ENCODE data around the gene KRTAP10-5.

The KRTAP10-5 gene

DNA sequence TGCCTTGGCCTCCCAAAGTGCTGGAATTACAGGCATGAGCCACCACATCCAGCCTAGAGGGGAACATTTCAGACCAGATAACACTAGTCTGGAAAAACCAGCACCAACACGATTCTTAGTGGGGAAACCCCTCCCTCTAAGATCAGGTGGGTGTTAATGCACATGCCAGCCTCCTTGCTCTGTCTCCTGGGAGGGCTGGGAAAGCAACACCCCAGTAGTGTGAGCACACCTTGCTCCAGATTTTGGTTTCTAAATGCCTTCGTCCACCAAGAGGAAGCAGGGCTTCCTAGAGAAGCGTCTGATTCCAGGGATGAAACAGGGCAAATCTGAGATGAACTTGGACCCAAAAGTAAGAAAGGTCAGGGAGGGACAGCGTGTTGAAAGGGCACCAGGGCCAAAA, 9.1 kb downstream of the KRTAP10-5 start:
- no peak for DNase-seq (ENCODE audit: low spot score)
- TF ChIP-seq, protein P1, sequence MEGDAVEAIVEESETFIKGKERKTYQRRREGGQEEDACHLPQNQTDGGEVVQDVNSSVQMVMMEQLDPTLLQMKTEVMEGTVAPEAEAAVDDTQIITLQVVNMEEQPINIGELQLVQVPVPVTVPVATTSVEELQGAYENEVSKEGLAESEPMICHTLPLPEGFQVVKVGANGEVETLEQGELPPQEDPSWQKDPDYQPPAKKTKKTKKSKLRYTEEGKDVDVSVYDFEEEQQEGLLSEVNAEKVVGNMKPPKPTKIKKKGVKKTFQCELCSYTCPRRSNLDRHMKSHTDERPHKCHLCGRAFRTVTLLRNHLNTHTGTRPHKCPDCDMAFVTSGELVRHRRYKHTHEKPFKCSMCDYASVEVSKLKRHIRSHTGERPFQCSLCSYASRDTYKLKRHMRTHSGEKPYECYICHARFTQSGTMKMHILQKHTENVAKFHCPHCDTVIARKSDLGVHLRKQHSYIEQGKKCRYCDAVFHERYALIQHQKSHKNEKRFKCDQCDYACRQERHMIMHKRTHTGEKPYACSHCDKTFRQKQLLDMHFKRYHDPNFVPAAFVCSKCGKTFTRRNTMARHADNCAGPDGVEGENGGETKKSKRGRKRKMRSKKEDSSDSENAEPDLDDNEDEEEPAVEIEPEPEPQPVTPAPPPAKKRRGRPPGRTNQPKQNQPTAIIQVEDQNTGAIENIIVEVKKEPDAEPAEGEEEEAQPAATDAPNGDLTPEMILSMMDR (IDR thresholded peaks at IDR 0.05; ENCODE audit: extremely low read depth, missing control alignments), result no peak

DNA sequence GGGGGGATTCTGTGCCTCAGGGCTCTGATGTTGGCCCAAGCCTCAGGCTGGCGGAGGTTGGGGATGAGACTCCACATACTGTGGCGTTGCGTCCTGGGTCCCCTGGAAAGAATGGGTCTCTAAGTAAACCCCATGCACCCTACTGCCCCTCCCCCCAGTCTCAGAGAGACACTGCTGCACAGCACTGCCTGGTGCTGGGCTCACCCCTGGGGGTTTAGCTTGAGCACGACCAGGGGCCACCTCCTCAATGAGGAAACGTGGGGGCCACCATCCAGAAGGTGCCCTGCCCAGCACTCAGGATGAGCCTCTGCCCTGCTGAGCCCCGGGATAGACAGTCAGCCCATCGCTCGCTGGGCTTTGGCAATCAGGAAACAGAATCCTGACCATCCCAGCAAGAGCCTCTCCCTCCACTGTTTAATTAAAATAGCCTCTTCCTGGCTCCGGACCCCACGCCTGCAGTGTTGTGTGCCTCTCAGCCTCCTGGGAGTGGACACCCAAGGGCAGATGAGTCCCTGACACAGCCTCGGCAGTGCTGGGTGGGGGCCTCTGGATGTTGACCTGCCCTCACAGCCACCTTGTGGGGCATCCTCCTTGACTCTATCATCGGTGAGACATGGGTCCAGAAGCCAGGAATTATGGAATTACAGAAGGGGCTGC, 10.4 kb downstream of the KRTAP10-5 start:
- TF ChIP-seq, protein P1 (IDR thresholded peaks at IDR 0.05; ENCODE audit: extremely low read depth, missing control alignments), result no peak
- no peak for DNase-seq (ENCODE audit: low spot score)

DNA sequence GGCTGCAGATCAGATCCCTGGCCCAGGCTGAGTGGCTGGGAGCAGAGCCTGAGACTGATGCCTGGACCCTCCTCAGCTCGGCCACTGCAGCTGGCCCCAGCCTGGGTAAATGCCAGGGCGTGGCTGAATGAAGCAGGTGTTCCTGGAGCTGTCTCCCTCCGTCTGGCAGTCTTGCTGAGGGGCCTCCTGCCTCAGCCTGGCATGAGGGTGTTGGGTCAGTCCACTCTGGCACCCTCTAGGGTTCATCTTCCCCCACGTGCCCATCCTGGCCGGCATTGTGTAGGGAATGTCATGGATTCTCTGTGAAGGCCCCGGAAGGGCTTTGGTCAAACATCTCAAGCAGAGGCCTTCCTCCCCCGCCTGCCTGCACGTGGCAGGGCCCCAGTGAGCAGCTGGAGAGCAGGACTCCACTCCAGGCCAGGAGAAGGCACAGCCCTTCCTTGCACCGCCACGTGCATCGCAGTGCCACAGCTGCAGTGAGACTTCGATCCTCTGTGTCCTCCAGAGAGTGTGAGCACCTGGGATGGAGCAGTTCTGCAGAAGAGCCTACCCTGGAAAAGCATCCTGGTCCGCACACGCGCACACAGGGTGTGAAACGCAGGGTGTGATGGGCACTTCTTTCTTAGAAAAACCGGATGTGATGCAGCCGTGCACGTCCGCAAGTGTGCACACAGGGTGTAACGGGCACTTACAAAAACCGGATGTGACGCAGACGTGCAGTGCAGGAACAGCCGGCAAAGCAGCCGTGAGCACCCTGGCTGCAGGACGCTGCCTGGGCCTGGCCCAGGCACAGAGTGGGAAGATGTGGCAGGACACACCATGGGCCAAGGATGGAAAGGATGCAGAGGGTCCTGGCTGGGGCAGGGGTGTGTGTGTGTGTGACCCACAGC, 11.5 kb downstream of the KRTAP10-5 start:
- no peak for DNase-seq (ENCODE audit: low spot score)
- TF ChIP-seq, protein P1 (IDR thresholded peaks at IDR 0.05; ENCODE audit: extremely low read depth, missing control alignments), result no peak

DNA sequence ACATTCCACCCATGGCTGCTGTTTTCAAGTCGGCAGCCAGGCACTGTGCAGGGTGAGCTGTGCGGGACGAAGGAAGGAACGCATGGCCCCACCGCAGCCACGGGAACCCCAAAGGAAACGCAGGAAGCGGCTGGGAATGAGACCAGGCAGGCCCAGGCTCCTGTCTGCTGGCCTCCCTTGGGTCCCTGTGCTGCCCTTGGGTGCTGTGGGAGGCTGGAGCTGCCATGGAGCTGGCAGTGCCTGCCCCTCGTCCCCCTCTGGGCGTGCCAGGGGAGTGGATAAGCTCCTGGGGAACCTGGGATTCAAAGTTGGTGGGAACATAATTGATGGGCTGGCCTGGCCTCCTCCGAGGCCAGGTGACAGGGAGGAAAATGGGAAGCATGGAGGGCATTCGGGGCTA, 12.1 kb downstream of the KRTAP10-5 start:
- TF ChIP-seq, protein P1 (IDR thresholded peaks at IDR 0.05; ENCODE audit: extremely low read depth, missing control alignments), result no peak
- DNase-seq (ENCODE audit: low spot score), result no peak

DNA sequence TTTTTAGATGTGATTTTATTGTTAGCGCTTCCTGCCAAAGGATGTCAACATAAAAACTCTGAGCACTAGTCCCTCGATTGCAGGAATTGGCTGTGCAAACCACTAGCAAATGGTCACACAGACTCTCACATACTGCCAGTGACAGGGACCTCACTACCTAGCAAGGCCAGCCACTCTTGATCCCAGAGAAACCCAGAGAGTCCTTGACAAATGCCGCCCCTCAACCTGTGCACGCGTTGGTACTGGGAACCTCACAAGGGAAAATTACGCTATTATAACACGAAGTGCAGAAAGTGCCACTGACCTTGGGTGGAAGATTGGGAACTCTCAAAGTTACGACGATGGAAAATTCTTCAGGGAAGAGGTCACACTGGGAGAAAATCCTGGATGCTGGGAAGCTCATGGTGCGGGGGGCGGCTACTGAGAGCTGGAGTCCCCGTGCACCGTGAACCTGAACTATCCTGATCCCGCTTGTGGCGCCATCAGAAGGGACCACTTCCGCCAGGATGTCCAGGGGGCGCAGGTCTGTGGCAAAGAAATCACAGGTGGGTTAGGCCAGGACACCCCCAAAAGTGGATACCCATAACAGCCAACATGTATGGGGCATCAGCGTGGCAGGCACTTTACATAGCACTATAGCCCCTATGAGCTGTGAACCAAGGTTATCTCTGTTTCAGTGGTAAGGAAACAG, 12.8 kb downstream of the KRTAP10-5 start:
- no peak for DNase-seq (ENCODE audit: low spot score)
- TF ChIP-seq, protein P1 (IDR thresholded peaks at IDR 0.05; ENCODE audit: extremely low read depth, missing control alignments), result no peak

DNA sequence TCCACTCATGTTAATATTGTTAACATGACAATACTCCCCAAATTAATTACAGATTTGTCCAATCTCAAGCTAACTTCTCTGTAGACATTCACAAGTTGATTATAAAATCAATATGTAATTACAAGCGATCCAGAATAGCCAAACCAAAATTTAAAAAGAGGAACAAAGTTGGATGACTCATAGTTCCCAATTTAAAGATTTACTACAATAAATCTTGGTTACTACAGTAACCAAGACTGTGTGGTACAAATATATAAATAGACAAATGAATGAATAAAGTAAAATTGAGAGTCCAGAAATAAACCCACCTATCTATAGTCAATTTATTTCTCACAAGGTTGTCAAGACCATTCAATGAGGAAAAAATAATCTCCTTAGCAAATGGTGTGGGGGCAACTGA, 14.0 kb downstream of the KRTAP10-5 start:
- TF ChIP-seq, protein P1 (IDR thresholded peaks at IDR 0.05; ENCODE audit: extremely low read depth, missing control alignments), result no peak
- no peak for DNase-seq (ENCODE audit: low spot score)

Measured in GM20000 (cell line).